OCI-LY3 (cell line): ENCODE data around the gene LRRC46.

Experiments used
- H2AFZ ChIP-seq: fragments of 200-600, 300-600 bp; shearing (Covaris generic); 2 replicates; pipeline ENCODE4 v1.6.0; 2014; ENCODE audit warnings: antibody characterized with exemption, low read depth, low read length
- H3K27ac ChIP-seq: fragments of 200-600, 300-600 bp; sonication (generic); 2 replicates; pipeline ENCODE4 v1.5.1; 2014; ENCODE audit warnings: mild to moderate bottlenecking, low read length, moderate library complexity, mixed read lengths
- H3K27me3 ChIP-seq: fragments of 200-600, 300-600 bp; sonication (generic); 2 replicates; pipeline ENCODE4 v1.6.1; 2014; ENCODE audit warnings: low read depth, low read length, mixed read lengths
- H3K36me3 ChIP-seq: fragments of 200-600, 300-600 bp; sonication (generic); replicated peaks from 2 replicates; pipeline ENCODE3; 2014; ENCODE audit warnings: low read depth, low read length, mixed read lengths
- H3K4me1 ChIP-seq: fragments of 300-600, 200-600 bp; sonication (generic); 2 replicates; pipeline ENCODE4 v1.6.1; 2014; ENCODE audit warnings: low read length, mixed read lengths
- H3K4me2 ChIP-seq: fragments of 200-600, 300-600 bp; sonication (generic); 2 replicates; pipeline ENCODE4 v1.6.1; 2014; ENCODE audit warnings: low read length, mixed read lengths
- H3K4me3 ChIP-seq: fragments of 300-600, 200-600 bp; sonication (generic); 2 replicates; pipeline ENCODE4 v1.5.1; 2014; ENCODE audit warnings: antibody characterized with exemption, mild to moderate bottlenecking, low read length, moderate library complexity
- H3K79me2 ChIP-seq: fragments of 300-600, 200-600 bp; shearing (Covaris generic); 2 replicates; pipeline ENCODE4 v1.6.1; 2014; ENCODE audit warnings: mild to moderate bottlenecking, low read length, mixed read lengths
- H3K9ac ChIP-seq: fragments of 300-600, 200-600 bp; shearing (Covaris generic); 2 replicates; pipeline ENCODE4 v1.6.0; 2014; ENCODE audit warnings: mild to moderate bottlenecking, low read length, moderate library complexity
- H3K9me3 ChIP-seq: fragments of 200-600, 300-600 bp; shearing (Covaris generic); 2 replicates; pipeline ENCODE4 v1.6.1; 2014; ENCODE audit warnings: low read length, mixed read lengths; ENCODE audit not compliant: insufficient read depth
- H4K20me1 ChIP-seq: fragments of 200-600, 300-600 bp; sonication (generic); 2 replicates; pipeline ENCODE4 v1.6.1; 2016; ENCODE audit warnings: low read length, mixed read lengths; ENCODE audit not compliant: insufficient read depth
- EZH2phosphoT487 ChIP-seq: fragments of 200-600 bp; shearing (Covaris generic); IDR thresholded peaks from 2 replicates; pipeline ENCODE4 v1.6.1; 2018; ENCODE audit warnings: antibody characterized with exemption, mixed run types, low read depth
- TF ChIP-seq, protein P1 (sequence below): fragments of 200-600, 300-600 bp; sonication (generic); IDR thresholded peaks from 2 replicates; pipeline ENCODE4 v1.5.1; 2014; ENCODE audit warnings: antibody characterized with exemption, low read length, low read depth

The LRRC46 gene

DNA sequence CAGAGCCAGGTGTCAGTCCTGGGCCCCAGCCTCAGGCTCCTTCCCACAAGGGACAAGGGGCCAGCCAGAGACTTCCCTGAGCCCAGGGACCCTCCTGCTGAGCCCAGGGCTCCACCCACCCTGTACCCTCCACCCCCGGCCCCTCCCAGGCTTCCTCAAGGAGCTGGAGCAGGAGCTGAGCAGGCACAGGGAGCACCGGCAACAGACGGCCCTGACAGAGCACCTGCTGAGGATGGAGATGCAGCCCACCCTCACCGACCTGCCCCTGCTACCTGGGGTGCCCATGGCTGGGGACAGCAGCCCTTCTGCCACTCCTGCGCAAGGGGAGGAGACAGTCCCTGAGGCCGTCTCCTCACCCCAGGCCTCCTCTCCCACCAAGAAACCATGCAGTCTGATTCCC lies 5.1 kb downstream of the LRRC46 start:
- Histone ChIP-seq H3K79me2 (peaks cover 9% of the 10 kb centered on the region; the same call in 1 of the 2 replicates), H3K4me3 (no peak overlapping the region), H3K27me3 (no peaks in the 10 kb centered on the region), H3K36me3 (peaks cover 19% of the 10 kb centered on the region), H3K27ac (no peak overlapping the region), H3K4me1 (peaks cover 17% of the 10 kb centered on the region), H3K9ac (no peak overlapping the region), H3K9me3 (no peaks in the 10 kb centered on the region), H2AFZ (no peak overlapping the region), H4K20me1 (no peaks in the 10 kb centered on the region), H3K4me2 (no peak overlapping the region)
- no peak for TF ChIP-seq EZH2phosphoT487
- TF ChIP-seq, protein P1, sequence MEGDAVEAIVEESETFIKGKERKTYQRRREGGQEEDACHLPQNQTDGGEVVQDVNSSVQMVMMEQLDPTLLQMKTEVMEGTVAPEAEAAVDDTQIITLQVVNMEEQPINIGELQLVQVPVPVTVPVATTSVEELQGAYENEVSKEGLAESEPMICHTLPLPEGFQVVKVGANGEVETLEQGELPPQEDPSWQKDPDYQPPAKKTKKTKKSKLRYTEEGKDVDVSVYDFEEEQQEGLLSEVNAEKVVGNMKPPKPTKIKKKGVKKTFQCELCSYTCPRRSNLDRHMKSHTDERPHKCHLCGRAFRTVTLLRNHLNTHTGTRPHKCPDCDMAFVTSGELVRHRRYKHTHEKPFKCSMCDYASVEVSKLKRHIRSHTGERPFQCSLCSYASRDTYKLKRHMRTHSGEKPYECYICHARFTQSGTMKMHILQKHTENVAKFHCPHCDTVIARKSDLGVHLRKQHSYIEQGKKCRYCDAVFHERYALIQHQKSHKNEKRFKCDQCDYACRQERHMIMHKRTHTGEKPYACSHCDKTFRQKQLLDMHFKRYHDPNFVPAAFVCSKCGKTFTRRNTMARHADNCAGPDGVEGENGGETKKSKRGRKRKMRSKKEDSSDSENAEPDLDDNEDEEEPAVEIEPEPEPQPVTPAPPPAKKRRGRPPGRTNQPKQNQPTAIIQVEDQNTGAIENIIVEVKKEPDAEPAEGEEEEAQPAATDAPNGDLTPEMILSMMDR: no peak

DNA sequence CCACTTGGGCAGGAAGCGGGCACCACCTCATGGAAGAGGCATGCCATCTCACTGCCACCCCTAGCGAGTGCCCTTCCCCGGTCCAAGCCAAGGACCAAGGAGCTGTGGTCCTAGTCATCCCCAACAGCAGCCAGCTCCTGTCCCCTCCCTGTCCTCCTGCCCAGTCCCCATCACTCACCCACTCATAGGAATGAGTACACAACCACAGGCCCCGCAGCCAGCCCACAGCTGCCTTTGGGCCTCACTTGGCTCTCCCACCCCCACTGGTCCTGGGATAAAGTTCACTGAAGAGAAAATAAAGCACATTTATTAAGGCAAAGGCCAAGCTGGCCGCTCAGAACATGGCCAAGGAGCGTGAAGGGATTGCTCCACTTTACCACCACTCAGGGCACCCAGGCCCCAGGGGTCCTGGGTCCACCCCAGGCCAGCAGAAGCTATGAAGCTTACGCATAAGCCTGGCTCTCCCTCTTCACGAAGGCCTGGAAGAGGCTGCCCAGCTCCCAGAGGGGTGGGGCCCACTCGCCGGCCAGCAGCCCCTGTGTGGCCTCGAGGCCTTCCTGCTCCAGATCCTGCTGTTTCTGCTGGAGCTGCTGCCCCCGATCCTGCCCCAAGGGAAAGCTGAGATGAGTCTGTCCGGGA lies 6.0 kb downstream of the LRRC46 start:
- Histone ChIP-seq H3K4me3 (no peak overlapping the region), H3K27me3 (no peaks in the 10 kb centered on the region), H2AFZ (no peak overlapping the region), H3K4me2 (no peak overlapping the region), H3K27ac (no peak overlapping the region), H4K20me1 (no peaks in the 10 kb centered on the region), H3K9me3 (no peaks in the 10 kb centered on the region), H3K9ac (no peak overlapping the region), H3K79me2 (peaks cover 9% of the 10 kb centered on the region; the same call in 1 of the 2 replicates), H3K4me1 (peaks cover 19% of the 10 kb centered on the region), H3K36me3 (peaks cover 19% of the 10 kb centered on the region)
- no peak for TF ChIP-seq EZH2phosphoT487
- TF ChIP-seq, protein P1: no peak

DNA sequence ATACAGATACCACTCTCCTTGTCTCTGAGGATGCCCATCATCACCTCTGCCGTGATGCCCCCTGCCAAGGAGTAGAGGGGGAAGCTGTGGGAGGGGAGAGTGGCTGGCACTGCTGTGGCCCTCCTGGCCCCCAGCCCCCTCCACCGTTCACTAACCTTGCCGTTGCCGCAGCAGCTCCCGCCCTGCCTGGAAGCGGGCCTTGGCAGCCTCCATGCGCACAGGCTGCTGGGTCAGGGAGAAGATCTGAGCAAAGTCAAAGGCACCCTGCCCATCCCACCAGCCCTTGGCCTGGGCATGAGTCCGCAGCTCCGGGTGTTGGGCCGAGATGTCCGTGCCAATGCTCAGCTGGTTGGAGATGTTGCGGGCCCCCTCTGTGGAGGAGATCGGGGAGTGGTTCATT lies 7.2 kb downstream of the LRRC46 start:
- peaks cover 30% of the 10 kb centered on the region for H3K4me1 ChIP-seq

DNA sequence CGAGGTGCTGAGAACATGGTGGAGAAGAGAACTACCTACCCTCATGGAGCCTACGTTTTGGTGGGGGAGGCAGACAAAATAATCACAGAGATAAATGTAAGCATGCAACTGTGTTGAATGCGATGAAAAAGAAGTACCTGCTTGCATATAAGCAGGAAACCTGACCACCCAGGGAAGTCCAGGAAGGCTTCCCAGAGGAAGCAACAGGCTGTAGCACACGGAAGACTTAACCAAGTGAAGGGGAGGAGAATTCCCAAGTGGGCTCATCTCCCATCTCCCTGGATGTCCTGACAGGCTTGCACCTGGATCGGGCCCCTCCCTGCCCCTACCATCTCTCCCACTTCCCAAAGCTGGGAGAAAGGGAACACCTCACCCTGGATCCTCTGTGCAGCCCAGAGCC lies 7.6 kb downstream of the LRRC46 start:
- H3K27me3 ChIP-seq: no peaks in the 10 kb centered on the region
- H3K4me3 ChIP-seq: no peak overlapping the region
- no peak overlapping the region for H3K9ac ChIP-seq
- H3K79me2 ChIP-seq: peaks cover 9% of the 10 kb centered on the region; the same call in 1 of the 2 replicates
- no peaks in the 10 kb centered on the region for H4K20me1 ChIP-seq
- peaks cover 19% of the 10 kb centered on the region for H3K36me3 ChIP-seq
- no peak for TF ChIP-seq EZH2phosphoT487
- TF ChIP-seq, protein P1: no peak
- no peaks in the 10 kb centered on the region for H3K9me3 ChIP-seq
- peaks cover 34% of the 10 kb centered on the region for H3K4me1 ChIP-seq
- H2AFZ ChIP-seq: no peak overlapping the region
- no peak overlapping the region for H3K27ac ChIP-seq
- no peak overlapping the region for H3K4me2 ChIP-seq

More for the DNA sequence above, 7.2 kb downstream of the LRRC46 start:
- no peaks in the 10 kb centered on the region for H4K20me1 ChIP-seq
- no peaks in the 10 kb centered on the region for H3K9me3 ChIP-seq
- H3K4me2 ChIP-seq: no peak overlapping the region
- no peak overlapping the region for H2AFZ ChIP-seq
- no peaks in the 10 kb centered on the region for H3K27me3 ChIP-seq
- no peak overlapping the region for H3K9ac ChIP-seq
- H3K36me3 ChIP-seq: peaks cover 19% of the 10 kb centered on the region
- no peak overlapping the region for H3K4me3 ChIP-seq
- no peak overlapping the region for H3K27ac ChIP-seq
- peaks cover 9% of the 10 kb centered on the region; the same call in 1 of the 2 replicates for H3K79me2 ChIP-seq
- TF ChIP-seq, protein P1: no peak
